ENCODE results near the gene PIP5KL1. TPM values are rescaled to one million over a fixed set of nuclear protein-coding genes. Genes with fewer than 3 reads are reported as not detected.

PIP5KL1 gene
- total RNA-seq, 2 donors from 2014 or later: 0.20 TPM; not detected in 1

DNA sequence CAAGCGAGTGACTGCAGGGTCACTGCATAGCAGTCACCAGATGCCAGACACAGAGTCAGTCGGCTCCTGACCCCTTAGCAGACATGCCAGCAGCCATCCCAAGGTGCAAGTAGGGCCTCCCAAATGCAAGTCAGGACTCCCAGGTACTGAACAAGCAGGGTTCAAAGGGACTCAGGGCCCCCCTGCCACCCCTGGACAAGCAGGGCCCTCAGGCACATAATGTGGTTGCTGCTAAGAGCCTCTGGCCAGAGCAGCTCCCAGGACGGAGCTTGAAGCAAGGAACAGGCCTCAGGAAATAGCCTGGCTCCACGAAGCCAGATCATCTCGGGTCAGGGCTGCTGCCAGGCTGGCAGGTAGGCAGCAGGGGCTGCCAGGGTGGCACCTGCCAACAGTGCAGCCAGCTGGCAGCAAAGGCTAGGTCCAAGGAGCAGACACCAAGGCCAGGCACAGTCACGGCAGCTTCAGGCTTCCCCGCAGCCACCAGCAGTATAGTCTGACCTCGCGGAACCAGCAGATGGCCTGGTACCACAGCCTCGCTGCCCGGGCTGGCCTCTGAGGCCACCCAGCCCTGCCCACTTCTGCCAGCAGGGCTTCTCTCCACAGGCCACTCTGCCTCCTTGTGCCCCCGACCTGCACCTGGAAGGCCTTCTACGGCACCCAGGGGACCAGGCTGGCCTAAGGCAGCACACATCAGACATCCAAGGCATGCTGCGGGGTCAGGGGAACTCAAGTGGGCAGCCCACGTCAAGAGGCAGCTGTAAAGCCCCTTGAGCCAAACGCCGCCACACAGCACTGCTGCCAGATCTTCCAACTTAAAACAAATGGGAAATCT is 42.8 kb upstream of the PIP5KL1 start:
- DNase-seq (ENCODE audit: low spot score): no peak
- no peak overlapping the region for H3K4me3 ChIP-seq
- H3K27ac ChIP-seq: peak overlapping the region; percentile 94 to 96

DNA sequence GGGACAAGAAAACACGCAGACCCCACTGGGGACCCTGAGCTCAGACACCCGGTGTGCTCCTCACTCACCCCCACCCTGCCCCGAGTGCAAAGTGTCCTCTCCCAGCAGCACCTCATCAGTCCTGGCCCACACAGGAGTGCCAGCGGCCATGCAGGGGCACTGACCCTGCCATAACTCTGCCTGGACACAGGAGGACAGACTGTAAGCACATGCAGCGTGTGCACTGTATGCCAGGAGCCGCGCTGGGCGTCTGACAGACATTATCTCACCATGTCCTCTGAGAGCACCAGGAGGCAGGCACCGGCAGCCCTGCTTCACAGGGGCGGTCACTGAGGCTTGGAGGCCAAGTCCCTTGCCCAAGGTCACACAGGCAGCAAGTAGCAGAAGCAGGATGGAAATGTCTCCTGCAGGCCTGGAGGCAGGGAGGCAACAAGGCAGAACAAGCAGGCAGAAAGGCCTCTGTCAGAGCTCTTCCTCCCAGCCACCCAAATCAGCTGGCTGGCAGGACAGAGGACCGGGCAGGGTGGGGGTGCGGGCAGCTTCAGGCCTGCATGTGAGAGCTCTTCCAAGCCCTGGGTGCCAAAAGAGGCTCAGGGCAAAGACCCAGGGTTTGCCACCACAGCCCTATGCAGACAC is 41.8 kb upstream of the PIP5KL1 start:
- TF ChIP-seq, protein P1, sequence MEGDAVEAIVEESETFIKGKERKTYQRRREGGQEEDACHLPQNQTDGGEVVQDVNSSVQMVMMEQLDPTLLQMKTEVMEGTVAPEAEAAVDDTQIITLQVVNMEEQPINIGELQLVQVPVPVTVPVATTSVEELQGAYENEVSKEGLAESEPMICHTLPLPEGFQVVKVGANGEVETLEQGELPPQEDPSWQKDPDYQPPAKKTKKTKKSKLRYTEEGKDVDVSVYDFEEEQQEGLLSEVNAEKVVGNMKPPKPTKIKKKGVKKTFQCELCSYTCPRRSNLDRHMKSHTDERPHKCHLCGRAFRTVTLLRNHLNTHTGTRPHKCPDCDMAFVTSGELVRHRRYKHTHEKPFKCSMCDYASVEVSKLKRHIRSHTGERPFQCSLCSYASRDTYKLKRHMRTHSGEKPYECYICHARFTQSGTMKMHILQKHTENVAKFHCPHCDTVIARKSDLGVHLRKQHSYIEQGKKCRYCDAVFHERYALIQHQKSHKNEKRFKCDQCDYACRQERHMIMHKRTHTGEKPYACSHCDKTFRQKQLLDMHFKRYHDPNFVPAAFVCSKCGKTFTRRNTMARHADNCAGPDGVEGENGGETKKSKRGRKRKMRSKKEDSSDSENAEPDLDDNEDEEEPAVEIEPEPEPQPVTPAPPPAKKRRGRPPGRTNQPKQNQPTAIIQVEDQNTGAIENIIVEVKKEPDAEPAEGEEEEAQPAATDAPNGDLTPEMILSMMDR (IDR thresholded peaks at IDR 0.05): no peak
- Histone ChIP-seq H3K4me1 (peaks cover 0 to 98% of the 10 kb centered on the region in 2 donors), H3K9me3 (no peaks in the 10 kb centered on the region), H3K36me3 (no peaks in the 10 kb centered on the region), H3K27ac (peak overlapping the region; percentile 94 to 96), H3K4me3 (peak overlapping the region in 1 of 2 donors; percentile 3), H3K27me3 (no peaks in the 10 kb centered on the region)
- DNase-seq (ENCODE audit: low spot score): no peak

More for the DNA sequence above, 42.8 kb upstream of the PIP5KL1 start:
- Histone ChIP-seq H3K27me3 (no peaks in the 10 kb centered on the region), H3K9me3 (no peaks in the 10 kb centered on the region), H3K36me3 (no peaks in the 10 kb centered on the region), H3K4me1 (peaks cover 0 to 98% of the 10 kb centered on the region in 2 donors)
- TF ChIP-seq, protein P1 (IDR thresholded peaks at IDR 0.05): no peak

DNA sequence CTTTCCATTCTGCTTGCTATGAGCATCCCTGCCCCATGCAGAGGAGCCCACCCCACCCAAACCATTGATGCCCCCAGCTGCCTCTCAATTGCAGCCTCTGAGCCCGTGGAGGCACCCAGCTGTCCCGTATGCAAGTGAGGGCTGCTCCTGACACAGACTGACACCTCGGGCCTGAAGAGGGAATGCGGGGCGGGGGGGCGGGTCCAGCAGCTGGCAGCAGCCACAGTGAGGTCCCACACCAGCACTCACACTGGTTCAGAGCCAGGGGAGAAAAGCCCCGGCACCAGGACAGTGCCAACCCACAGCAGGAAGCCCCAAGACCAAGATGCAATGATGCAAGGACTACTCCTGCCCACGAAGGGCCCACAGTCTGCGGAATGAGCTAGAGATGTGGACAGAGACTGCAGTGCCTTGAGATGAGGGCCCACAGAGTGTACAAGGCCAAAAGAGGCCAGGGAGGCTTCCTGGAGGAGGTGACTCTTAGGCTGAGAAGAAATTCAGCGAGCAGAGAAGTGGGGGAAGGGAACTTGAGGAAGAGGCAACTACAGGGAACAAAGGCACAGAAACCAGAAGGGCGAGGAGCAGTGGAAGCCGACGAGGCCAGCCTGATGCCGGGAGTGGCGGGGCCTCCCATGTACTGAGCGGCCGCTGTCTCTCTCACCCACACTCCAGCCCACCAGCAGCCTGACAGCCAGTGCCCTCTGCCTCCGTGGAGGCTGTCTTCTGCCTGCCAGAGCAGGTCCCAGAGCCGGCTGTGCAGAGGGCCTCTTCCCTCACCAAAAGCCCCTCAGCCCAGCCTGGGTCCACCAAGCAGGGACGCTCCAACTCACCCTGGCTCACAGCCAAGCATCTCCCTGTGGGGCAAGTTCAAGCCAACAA is 41.0 kb upstream of the PIP5KL1 start:
- peak overlapping the region; percentile 94 to 96 for H3K27ac ChIP-seq
- peak overlapping the region in 1 of 2 donors; percentile 3 for H3K4me3 ChIP-seq
- TF ChIP-seq, protein P1 (IDR thresholded peaks at IDR 0.05): no peak
- peaks cover 0 to 98% of the 10 kb centered on the region in 2 donors for H3K4me1 ChIP-seq
- no peaks in the 10 kb centered on the region for H3K9me3 ChIP-seq
- DNase-seq (ENCODE audit: low spot score): no peak
- H3K27me3 ChIP-seq: no peaks in the 10 kb centered on the region
- H3K36me3 ChIP-seq: no peaks in the 10 kb centered on the region

DNA sequence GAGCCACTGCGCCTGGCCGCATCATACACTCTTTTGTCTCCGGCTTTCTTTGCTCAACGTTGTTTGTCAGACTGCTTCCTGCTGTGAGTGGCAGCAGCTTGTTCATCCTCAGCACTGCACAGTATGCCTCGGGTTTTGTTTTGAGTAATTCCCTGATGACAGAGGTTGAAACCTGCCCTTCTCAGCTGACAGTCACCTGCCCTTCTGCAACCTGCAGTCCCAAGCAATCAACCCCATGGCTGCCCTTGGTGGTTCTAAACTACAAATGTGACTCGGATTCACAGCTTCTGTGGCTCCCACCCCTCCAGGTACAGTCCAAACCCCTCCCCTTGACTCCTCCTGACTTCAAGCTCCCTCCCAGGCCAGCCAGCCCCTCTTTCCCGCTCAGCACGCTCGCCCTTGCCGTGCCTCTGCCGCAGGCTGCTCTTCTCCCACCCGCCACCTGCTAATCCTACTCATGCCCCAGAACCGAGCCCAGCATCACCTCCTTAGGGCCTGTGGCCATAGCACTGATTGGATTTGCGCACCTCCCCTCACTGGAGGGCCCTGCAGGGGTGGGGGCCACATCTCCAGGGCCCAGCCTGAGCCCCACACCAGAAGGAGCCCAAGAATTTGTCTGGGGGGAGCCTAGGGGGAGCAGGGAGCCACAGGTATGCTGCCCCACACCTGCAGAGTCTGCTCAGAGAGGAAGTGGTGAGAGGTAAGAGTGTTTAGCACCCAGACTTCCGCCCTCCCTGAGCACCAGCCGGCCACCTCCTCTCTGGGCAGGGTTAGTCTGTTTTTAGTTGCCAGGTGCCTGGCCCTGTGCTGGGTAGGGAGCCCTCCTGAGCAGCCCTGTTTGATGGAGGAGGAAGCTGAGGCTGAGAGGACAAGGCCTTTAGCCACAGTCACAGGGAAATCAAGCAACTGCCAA is 40.1 kb upstream of the PIP5KL1 start:
- no peak for DNase-seq (ENCODE audit: low spot score)
- Histone ChIP-seq H3K9me3 (no peaks in the 10 kb centered on the region), H3K27ac (peak overlapping the region; percentile 94 to 96), H3K36me3 (no peaks in the 10 kb centered on the region), H3K4me1 (peaks cover 0 to 98% of the 10 kb centered on the region in 2 donors), H3K4me3 (no peak overlapping the region), H3K27me3 (no peaks in the 10 kb centered on the region)
- TF ChIP-seq, protein P1 (IDR thresholded peaks at IDR 0.05): no peak
